ENCODE results near the gene SLC9C2.
"Not testable (repeated sequence)": the region's sequence is repeated elsewhere in the genome, so short reads cannot be mapped to it uniquely, and the experiment has no call there.

SLC9C2 gene

GRCh38 chr1:173493125-173493524 lies 109.7 kb downstream of the SLC9C2 start:
- DNase-seq (ENCODE audit: low read depth, low spot score); H3K27ac ChIP-seq: not testable (repeated sequence)

- DNase-seq (ENCODE audit: low read depth, low spot score), result no peak
- H3K27ac ChIP-seq, result no peak overlapping the region
These were observed 111.4 kb downstream of the SLC9C2 start for GRCh38 chr1:173491508-173491907.

GRCh38 chr1:173489929-173490328 lies 112.9 kb downstream of the SLC9C2 start:
- H3K27ac ChIP-seq, result no peak overlapping the region
- no peak for DNase-seq (ENCODE audit: low read depth, low spot score)

- DNase-seq (ENCODE audit: low read depth, low spot score), result no peak
- H3K27ac ChIP-seq, result peak overlapping the region; percentile 45
These were observed 113.7 kb downstream of the SLC9C2 start for GRCh38 chr1:173489149-173489600.

- H3K27ac ChIP-seq, result peak overlapping the region; percentile 45
- DNase-seq (ENCODE audit: low read depth, low spot score), result no peak
These were observed 114.9 kb downstream of the SLC9C2 start for GRCh38 chr1:173488001-173488400.

- H3K27ac ChIP-seq, result no peak overlapping the region
- no peak for DNase-seq (ENCODE audit: low read depth, low spot score)
These were observed 117.5 kb downstream of the SLC9C2 start for GRCh38 chr1:173485401-173485800.

- no peak for DNase-seq (ENCODE audit: low read depth, low spot score)
- no peak overlapping the region for H3K27ac ChIP-seq
These were observed 118.6 kb downstream of the SLC9C2 start for GRCh38 chr1:173484276-173484675.

GRCh38 chr1:173482683-173483082 lies 120.2 kb downstream of the SLC9C2 start:
- no peak overlapping the region for H3K27ac ChIP-seq
- no peak for DNase-seq (ENCODE audit: low read depth, low spot score)

GRCh38 chr1:173481195-173481772 lies 121.6 kb downstream of the SLC9C2 start:
- DNase-seq (ENCODE audit: low read depth, low spot score), result no peak

GRCh38 chr1:173479649-173480048 lies 123.2 kb downstream of the SLC9C2 start:
- no peak overlapping the region for H3K27ac ChIP-seq
- no peak for DNase-seq (ENCODE audit: low read depth, low spot score)

More at GRCh38 chr1:173481195-173481772, 121.6 kb downstream of the SLC9C2 start:
- H3K27ac ChIP-seq, result no peak overlapping the region

GRCh38 chr1:173478094-173478674 lies 124.7 kb downstream of the SLC9C2 start:
- no peak for DNase-seq (ENCODE audit: low read depth, low spot score)
- peak overlapping the region; percentile 87 for H3K27ac ChIP-seq

GRCh38 chr1:173477286-173478093 lies 125.4 kb downstream of the SLC9C2 start, which contains the start of gene PRDX6:
TSS of gene PRDX6 (plus strand) at chr1:173477335. CDS start at chr1:173477398, 63 bp downstream.
- no peak for DNase-seq (ENCODE audit: low read depth, low spot score)

GRCh38 chr1:173476665-173477285 lies 126.1 kb downstream of the SLC9C2 start:
- peak overlapping the region; percentile 87 for H3K27ac ChIP-seq
- DNase-seq (ENCODE audit: low read depth, low spot score), result peak; percentile 24

More at GRCh38 chr1:173477286-173478093, 125.4 kb downstream of the SLC9C2 start, which contains the start of gene PRDX6:
- peak within 1 kb of the TSS; percentile 87 for H3K27ac ChIP-seq

- no peak for DNase-seq (ENCODE audit: low read depth, low spot score)
- H3K27ac ChIP-seq, result peak overlapping the region; percentile 87
These were observed 126.6 kb downstream of the SLC9C2 start for GRCh38 chr1:173476197-173476664.

- DNase-seq (ENCODE audit: low read depth, low spot score), result peak; percentile 52
- H3K27ac ChIP-seq, result peak overlapping the region; percentile 87
These were observed 127.2 kb downstream of the SLC9C2 start for GRCh38 chr1:173475564-173476196.

- peak overlapping the region; percentile 87 for H3K27ac ChIP-seq
These were observed 128.0 kb downstream of the SLC9C2 start for GRCh38 chr1:173474780-173475421.

GRCh38 chr1:173474097-173474779 lies 128.6 kb downstream of the SLC9C2 start:
- peak overlapping the region; percentile 87 for H3K27ac ChIP-seq
- no peak for DNase-seq (ENCODE audit: low read depth, low spot score)

More at GRCh38 chr1:173474780-173475421, 128.0 kb downstream of the SLC9C2 start:
- not testable (repeated sequence) for DNase-seq (ENCODE audit: low read depth, low spot score)

GRCh38 chr1:173473599-173474011 lies 129.3 kb downstream of the SLC9C2 start:
- H3K27ac ChIP-seq, result peak overlapping the region; percentile 87
- no peak for DNase-seq (ENCODE audit: low read depth, low spot score)

GRCh38 chr1:173470608-173471007 lies 132.3 kb downstream of the SLC9C2 start:
- no peak overlapping the region for H3K27ac ChIP-seq
- DNase-seq (ENCODE audit: low read depth, low spot score), result no peak
